Esophagus mucosa (tissue), 1 donor: ENCODE data around the gene ULK4. TPM values are rescaled to one million over a fixed set of nuclear protein-coding genes. Genes with fewer than 3 reads are reported as not detected.
"Not testable (repeated sequence)": the region's sequence is repeated elsewhere in the genome, so short reads cannot be mapped to it uniquely, and the experiment has no call there.

Source experiments
- ATAC-seq: fragments of 200-7000 bp; cut with Tn5 transposase; one replicate; pipeline ENCODE4 v1.9.1; 2020
- total RNA-seq: library from RNA; stranded (reverse); gene quantifications from one replicate; pipeline ENCODE4 v1.2.4, GENCODE V29; 2023
- donor health status: DM: yes; HTN: yes; CAD: no.

ULK4 gene
- total RNA-seq, 1 donor from 2014 or later = 6.0 TPM

GRCh38 chr3:41430391-41430790 lies 531.5 kb downstream of the ULK4 start:
- no peak for ATAC-seq

- no peak for ATAC-seq
Measured at GRCh38 chr3:41426485-41426884, 535.4 kb downstream of the ULK4 start.

GRCh38 chr3:41424543-41425300 lies 537.2 kb downstream of the ULK4 start:
- no peak for ATAC-seq

- ATAC-seq = no peak
Measured at GRCh38 chr3:41419809-41420208, 542.1 kb downstream of the ULK4 start.

- ATAC-seq = no peak
Measured at GRCh38 chr3:41418961-41419691, 542.8 kb downstream of the ULK4 start.

- ATAC-seq = no peak
Measured at GRCh38 chr3:41417574-41417973, 544.3 kb downstream of the ULK4 start.

- no peak for ATAC-seq
Measured at GRCh38 chr3:41411065-41411464, 550.8 kb downstream of the ULK4 start.

- no peak for ATAC-seq
Measured at GRCh38 chr3:41405466-41405865, 556.4 kb downstream of the ULK4 start.

- ATAC-seq = peak; percentile 96
Measured at GRCh38 chr3:41404582-41404981, 557.3 kb downstream of the ULK4 start.

GRCh38 chr3:41394896-41395295 lies 567.0 kb downstream of the ULK4 start:
- no peak for ATAC-seq

- not testable (repeated sequence) for ATAC-seq
Measured at GRCh38 chr3:41370765-41371535, 591.0 kb downstream of the ULK4 start.

GRCh38 chr3:41370307-41370706 lies 591.6 kb downstream of the ULK4 start:
- ATAC-seq = peak; percentile 81

GRCh38 chr3:41369838-41370237 lies 592.1 kb downstream of the ULK4 start:
- peak; percentile 45 for ATAC-seq

- no peak for ATAC-seq
Measured at GRCh38 chr3:41365973-41366372, 595.9 kb downstream of the ULK4 start.

- no peak for ATAC-seq
Measured at GRCh38 chr3:41364736-41365135, 597.2 kb downstream of the ULK4 start.

GRCh38 chr3:41363830-41364523 lies 597.9 kb downstream of the ULK4 start:
- no peak for ATAC-seq

- peak; percentile 60 for ATAC-seq
Measured at GRCh38 chr3:41362638-41363559, 599.0 kb downstream of the ULK4 start.

GRCh38 chr3:41357271-41357670 lies 604.6 kb downstream of the ULK4 start:
- no peak for ATAC-seq

GRCh38 chr3:41356775-41357174 lies 605.1 kb downstream of the ULK4 start:
- ATAC-seq = peak; percentile 46

GRCh38 chr3:41352510-41352909 lies 609.4 kb downstream of the ULK4 start:
- no peak for ATAC-seq

- no peak for ATAC-seq
Measured at GRCh38 chr3:41350441-41350840, 611.5 kb downstream of the ULK4 start.

- ATAC-seq = no peak
Measured at GRCh38 chr3:41348401-41348800, 613.5 kb downstream of the ULK4 start.
